Measurements from ENCODE around the gene TPH2.

Gene TPH2

DNA sequence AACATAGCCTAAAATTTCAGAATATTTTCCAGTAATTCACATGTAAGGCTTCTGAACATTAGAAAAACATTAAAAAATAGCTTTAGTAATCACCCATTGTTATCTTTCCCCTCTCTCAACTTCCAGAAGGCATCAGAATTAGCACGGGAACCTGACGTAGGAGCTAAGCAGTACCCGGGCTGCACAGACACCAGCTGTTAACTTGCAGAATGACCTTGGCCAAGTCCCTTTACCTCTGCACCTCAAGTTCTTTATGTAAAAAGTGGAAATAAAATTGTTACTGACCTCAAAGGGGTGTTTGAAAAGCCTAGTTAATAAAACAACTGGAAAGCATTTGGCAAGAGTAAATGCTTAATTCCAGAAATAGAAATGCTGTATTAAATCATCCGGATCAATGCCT is 7.2 kb downstream of the TPH2 start:
- no peak overlapping the region for H3K4me3 ChIP-seq (ENCODE audit: low read length)
- no peaks in the 10 kb centered on the region for H3K36me3 ChIP-seq (ENCODE audit: insufficient read depth, low read length)
- H3K9me3 ChIP-seq (replicated peaks; ENCODE audit: low read length) = no peaks in the 10 kb centered on the region
- H3K4me1 ChIP-seq (ENCODE audit: control insufficient read depth, insufficient read depth, low read length) = peaks cover 5% of the 10 kb centered on the region
- H3K9ac ChIP-seq (ENCODE audit: low read depth, low read length) = no peak overlapping the region
- peaks cover 19% of the 10 kb centered on the region for H3K27me3 ChIP-seq (ENCODE audit: control insufficient read depth, insufficient read depth, low read length)
- H3K4me2 ChIP-seq (ENCODE audit: low read length) = no peak overlapping the region

DNA sequence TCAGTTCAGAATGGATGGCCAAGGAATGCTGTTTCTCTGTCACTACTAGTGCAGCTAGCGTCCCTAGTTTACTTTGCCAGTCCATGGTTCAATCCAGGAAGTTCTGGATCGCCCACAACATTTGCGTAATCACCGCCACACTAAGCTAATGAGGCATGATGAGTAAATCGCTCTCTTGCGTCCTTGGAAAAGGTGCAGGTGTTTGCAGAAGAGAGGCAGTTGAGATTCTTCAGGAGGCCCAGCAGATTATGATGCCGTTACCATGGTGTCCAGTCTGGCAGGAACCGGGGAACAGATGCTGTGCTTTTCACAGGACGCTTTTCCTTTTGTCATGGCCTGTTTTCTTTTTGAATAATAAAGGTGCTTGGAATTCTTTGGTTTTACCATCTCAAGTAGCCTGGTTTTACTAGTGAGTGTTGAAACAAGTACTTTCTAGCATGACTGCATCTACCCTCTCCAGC is 9.0 kb downstream of the TPH2 start:
- Histone ChIP-seq H3K9me3 (replicated peaks; ENCODE audit: low read length) (no peaks in the 10 kb centered on the region), H3K9ac (ENCODE audit: low read depth, low read length) (no peak overlapping the region), H3K4me1 (ENCODE audit: control insufficient read depth, insufficient read depth, low read length) (peaks cover 5% of the 10 kb centered on the region), H3K27me3 (ENCODE audit: control insufficient read depth, insufficient read depth, low read length) (peaks cover 10% of the 10 kb centered on the region), H3K4me3 (ENCODE audit: low read length) (peak overlapping the region; percentile 26), H3K4me2 (ENCODE audit: low read length) (peak overlapping the region; percentile 46), H3K36me3 (ENCODE audit: insufficient read depth, low read length) (no peaks in the 10 kb centered on the region)

DNA sequence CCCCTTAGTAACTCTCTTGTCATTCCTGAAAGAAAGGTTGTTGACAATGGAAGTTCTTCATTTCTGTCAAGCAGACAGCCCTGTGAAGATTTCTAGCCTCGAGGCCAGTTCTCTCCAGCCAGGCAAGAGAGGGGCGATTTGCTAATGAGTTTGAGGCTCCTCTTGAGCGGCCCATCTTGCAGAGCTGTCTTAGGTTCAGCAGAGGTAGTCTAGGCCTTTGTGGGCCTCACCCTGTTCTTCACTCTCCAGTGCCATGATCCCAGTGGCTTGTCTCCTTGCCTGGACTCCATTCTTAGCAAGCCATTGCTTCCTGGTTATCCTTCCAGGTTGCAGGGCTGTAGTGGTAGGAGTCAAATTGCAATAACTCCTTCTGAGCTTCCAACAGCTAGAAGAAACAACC is 9.7 kb downstream of the TPH2 start:
- peaks cover 10% of the 10 kb centered on the region for H3K27me3 ChIP-seq (ENCODE audit: control insufficient read depth, insufficient read depth, low read length)
- peaks cover 5% of the 10 kb centered on the region for H3K4me1 ChIP-seq (ENCODE audit: control insufficient read depth, insufficient read depth, low read length)
- H3K36me3 ChIP-seq (ENCODE audit: insufficient read depth, low read length) = no peaks in the 10 kb centered on the region
- no peak overlapping the region for H3K9ac ChIP-seq (ENCODE audit: low read depth, low read length)
- H3K9me3 ChIP-seq (replicated peaks; ENCODE audit: low read length) = no peaks in the 10 kb centered on the region
- no peak overlapping the region for H3K4me3 ChIP-seq (ENCODE audit: low read length)
- H3K4me2 ChIP-seq (ENCODE audit: low read length) = no peak overlapping the region

DNA sequence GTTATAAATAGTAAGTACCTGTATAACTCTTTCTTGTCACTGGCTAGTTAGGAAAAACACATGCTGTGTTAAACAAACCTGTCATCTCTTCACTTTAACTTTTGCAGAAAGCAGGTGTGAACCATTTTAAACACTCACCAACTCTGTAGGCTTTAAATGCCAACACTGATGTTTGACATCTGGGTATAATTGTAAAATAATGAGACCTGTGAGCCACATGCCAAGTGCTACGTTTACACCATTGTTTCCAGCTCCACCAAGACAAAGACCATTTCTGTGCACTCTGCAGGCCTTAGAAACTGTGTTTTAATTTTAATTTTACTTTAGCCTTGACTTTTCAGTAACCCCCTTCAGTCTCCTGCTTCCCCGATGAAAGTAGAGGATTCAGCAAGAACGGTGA is 11.0 kb downstream of the TPH2 start:
- peaks cover 5% of the 10 kb centered on the region for H3K4me1 ChIP-seq (ENCODE audit: control insufficient read depth, insufficient read depth, low read length)
- peaks cover 4% of the 10 kb centered on the region for H3K27me3 ChIP-seq (ENCODE audit: control insufficient read depth, insufficient read depth, low read length)
- no peaks in the 10 kb centered on the region for H3K36me3 ChIP-seq (ENCODE audit: insufficient read depth, low read length)
- no peak overlapping the region for H3K9ac ChIP-seq (ENCODE audit: low read depth, low read length)
- no peak overlapping the region for H3K4me2 ChIP-seq (ENCODE audit: low read length)
- no peak overlapping the region for H3K4me3 ChIP-seq (ENCODE audit: low read length)
- no peaks in the 10 kb centered on the region for H3K9me3 ChIP-seq (replicated peaks; ENCODE audit: low read length)

DNA sequence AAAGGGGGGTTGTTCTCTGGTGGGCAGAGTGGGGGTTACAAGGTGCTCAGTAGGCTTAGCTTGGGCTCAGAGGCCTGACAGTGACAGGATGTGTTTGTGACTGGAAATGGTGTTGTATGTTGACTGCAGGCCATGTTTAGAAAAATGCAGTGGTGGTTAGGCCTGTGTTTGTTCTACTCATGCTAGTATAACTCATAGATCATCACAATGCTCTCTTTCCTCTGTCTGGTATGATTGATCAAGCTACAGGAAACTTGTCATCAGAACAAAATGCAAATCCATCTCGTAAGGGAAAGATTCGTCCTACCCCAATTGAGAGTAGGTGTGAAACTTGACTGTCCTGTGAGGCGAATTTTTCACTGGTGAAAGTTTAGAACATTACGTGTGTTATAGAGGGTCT is 11.8 kb downstream of the TPH2 start:
- no peak overlapping the region for H3K9ac ChIP-seq (ENCODE audit: low read depth, low read length)
- no peak overlapping the region for H3K4me2 ChIP-seq (ENCODE audit: low read length)
- no peaks in the 10 kb centered on the region for H3K36me3 ChIP-seq (ENCODE audit: insufficient read depth, low read length)
- H3K4me3 ChIP-seq (ENCODE audit: low read length) = no peak overlapping the region
- H3K9me3 ChIP-seq (replicated peaks; ENCODE audit: low read length) = no peaks in the 10 kb centered on the region
- H3K27me3 ChIP-seq (ENCODE audit: control insufficient read depth, insufficient read depth, low read length) = peaks cover 4% of the 10 kb centered on the region
- peaks cover 5% of the 10 kb centered on the region for H3K4me1 ChIP-seq (ENCODE audit: control insufficient read depth, insufficient read depth, low read length)

DNA sequence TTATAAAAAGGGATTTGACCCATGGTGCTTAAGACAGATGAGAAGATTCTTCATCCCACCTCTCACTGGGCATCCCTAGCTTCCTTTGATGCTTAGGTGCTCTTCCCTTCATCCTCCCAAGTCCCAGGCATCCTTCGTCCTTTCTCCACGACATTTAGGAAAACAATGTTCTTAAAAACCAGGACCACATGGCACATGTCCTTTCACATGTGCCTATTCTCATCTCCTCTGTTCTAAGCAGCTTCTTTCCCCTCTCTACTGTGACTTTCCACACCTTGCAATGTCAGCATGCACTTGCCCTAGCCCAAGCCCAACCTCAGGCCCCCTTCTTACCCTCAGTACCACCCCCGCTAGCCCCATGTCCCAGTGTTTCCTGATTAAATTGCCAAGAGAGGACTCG is 12.2 kb downstream of the TPH2 start:
- Histone ChIP-seq H3K4me1 (ENCODE audit: control insufficient read depth, insufficient read depth, low read length) (peaks cover 5% of the 10 kb centered on the region), H3K4me2 (ENCODE audit: low read length) (no peak overlapping the region), H3K9ac (ENCODE audit: low read depth, low read length) (no peak overlapping the region), H3K4me3 (ENCODE audit: low read length) (no peak overlapping the region), H3K9me3 (replicated peaks; ENCODE audit: low read length) (no peaks in the 10 kb centered on the region), H3K27me3 (ENCODE audit: control insufficient read depth, insufficient read depth, low read length) (peaks cover 4% of the 10 kb centered on the region), H3K36me3 (ENCODE audit: insufficient read depth, low read length) (no peaks in the 10 kb centered on the region)

DNA sequence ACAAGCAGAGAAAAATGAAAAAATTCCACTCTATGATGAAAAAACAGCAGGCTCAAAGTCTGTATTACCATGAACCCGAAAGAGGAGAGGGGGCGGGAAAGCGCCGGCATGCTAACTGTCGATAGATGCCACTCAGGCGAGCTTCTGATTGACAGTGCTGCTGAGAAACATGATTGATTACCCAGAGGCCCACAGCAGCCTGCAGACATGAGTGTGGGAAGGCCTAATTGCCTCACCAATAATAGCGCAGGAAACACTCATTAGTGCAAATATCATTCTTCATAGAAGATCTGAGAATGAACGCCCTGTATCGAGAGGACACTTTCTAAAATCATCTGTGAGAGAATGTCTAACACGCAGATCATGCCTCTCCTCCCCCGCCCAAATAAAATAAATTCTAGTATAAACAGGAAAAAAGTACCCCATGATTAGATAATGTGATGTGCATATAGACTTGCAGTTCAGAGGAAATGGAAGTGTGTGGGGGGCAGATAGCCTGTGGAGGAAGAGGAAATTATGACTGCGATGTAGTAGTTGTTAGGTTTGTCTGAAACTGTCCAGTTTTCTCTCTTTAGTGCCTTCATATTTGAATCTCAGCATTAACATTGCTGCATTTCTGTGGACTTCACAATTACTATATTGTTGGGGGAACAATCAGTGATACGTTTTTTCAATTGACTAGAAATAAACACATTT is 15.6 kb downstream of the TPH2 start:
- Histone ChIP-seq H3K9ac (ENCODE audit: low read depth, low read length) (no peak overlapping the region), H3K4me2 (ENCODE audit: low read length) (no peak overlapping the region), H3K9me3 (replicated peaks; ENCODE audit: low read length) (no peaks in the 10 kb centered on the region), H3K36me3 (ENCODE audit: insufficient read depth, low read length) (no peaks in the 10 kb centered on the region), H3K4me1 (ENCODE audit: control insufficient read depth, insufficient read depth, low read length) (peaks cover 16% of the 10 kb centered on the region), H3K4me3 (ENCODE audit: low read length) (no peak overlapping the region), H3K27me3 (ENCODE audit: control insufficient read depth, insufficient read depth, low read length) (no peaks in the 10 kb centered on the region)

DNA sequence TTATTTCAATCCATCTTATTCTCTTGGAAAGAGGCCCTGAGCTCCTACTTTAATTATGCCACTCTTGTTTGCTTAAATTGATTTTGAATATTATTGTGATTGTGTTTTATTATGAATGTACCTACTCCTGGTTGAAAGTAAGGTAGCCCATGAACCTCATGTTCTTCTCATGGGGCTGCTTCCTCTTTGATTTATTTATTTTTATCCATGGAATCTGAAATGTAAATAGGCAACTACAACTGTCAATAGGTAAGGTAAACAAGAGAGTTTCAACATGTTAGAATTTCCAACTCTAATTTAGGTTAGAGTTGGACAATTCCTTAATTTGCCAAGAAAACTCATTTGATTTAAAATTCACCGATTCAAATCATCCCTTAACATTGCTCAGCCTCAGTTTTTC is 16.2 kb downstream of the TPH2 start:
- Histone ChIP-seq H3K9me3 (replicated peaks; ENCODE audit: low read length) (no peaks in the 10 kb centered on the region), H3K4me3 (ENCODE audit: low read length) (no peak overlapping the region)

DNA sequence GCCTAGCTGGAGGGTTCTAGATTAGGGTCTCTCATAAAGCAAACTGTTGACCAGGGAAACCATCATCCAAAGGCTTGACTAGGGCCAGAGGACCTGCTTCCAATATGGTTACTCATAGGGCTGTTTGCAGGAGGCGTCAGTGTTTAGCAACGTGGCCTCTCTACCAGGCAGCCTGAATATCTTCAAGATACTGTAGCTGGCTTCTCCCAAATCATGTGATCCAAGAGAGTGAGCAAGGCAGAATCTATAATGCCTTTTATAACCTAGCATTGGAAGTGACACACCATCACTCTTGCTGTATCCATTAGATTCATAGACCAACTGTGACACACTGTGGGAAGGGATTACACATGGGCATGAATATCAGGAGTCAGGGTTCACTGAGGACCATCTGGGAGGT is 17.3 kb downstream of the TPH2 start:
- no peak overlapping the region for H3K4me2 ChIP-seq (ENCODE audit: low read length)
- no peaks in the 10 kb centered on the region for H3K27me3 ChIP-seq (ENCODE audit: control insufficient read depth, insufficient read depth, low read length)
- H3K9me3 ChIP-seq (replicated peaks; ENCODE audit: low read length) = no peaks in the 10 kb centered on the region
- no peak overlapping the region for H3K9ac ChIP-seq (ENCODE audit: low read depth, low read length)
- no peaks in the 10 kb centered on the region for H3K36me3 ChIP-seq (ENCODE audit: insufficient read depth, low read length)
- H3K4me1 ChIP-seq (ENCODE audit: control insufficient read depth, insufficient read depth, low read length) = peaks cover 18% of the 10 kb centered on the region
- no peak overlapping the region for H3K4me3 ChIP-seq (ENCODE audit: low read length)

More for the DNA sequence above, 16.2 kb downstream of the TPH2 start:
- no peaks in the 10 kb centered on the region for H3K36me3 ChIP-seq (ENCODE audit: insufficient read depth, low read length)
- H3K9ac ChIP-seq (ENCODE audit: low read depth, low read length) = no peak overlapping the region
- peaks cover 18% of the 10 kb centered on the region for H3K4me1 ChIP-seq (ENCODE audit: control insufficient read depth, insufficient read depth, low read length)
- H3K27me3 ChIP-seq (ENCODE audit: control insufficient read depth, insufficient read depth, low read length) = no peaks in the 10 kb centered on the region
- H3K4me2 ChIP-seq (ENCODE audit: low read length) = no peak overlapping the region

DNA sequence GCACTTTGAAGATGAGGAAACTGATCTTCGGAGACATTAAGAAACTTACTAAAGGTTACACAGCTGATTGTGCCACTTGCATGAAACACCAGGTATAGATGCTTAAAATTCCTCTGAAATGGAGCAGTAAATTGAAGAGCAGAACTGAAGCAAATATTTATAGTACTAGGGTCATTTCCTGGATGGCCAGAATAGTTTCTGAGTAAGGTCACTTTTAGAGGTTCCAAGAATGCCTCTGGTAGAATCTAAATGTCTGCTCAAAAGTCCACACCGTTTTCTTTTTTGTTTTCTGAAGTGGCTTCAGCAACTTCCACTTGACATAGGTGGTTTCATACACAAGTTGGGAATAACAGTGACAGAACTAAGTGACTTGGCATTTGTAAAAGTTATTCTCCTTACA is 19.4 kb downstream of the TPH2 start:
- H3K4me2 ChIP-seq (ENCODE audit: low read length) = peak overlapping the region; percentile 40
- H3K9me3 ChIP-seq (replicated peaks; ENCODE audit: low read length) = no peaks in the 10 kb centered on the region
- H3K4me1 ChIP-seq (ENCODE audit: control insufficient read depth, insufficient read depth, low read length) = peaks cover 18% of the 10 kb centered on the region
- no peaks in the 10 kb centered on the region for H3K36me3 ChIP-seq (ENCODE audit: insufficient read depth, low read length)
- H3K27me3 ChIP-seq (ENCODE audit: control insufficient read depth, insufficient read depth, low read length) = no peaks in the 10 kb centered on the region
- H3K9ac ChIP-seq (ENCODE audit: low read depth, low read length) = no peak overlapping the region
- no peak overlapping the region for H3K4me3 ChIP-seq (ENCODE audit: low read length)

DNA sequence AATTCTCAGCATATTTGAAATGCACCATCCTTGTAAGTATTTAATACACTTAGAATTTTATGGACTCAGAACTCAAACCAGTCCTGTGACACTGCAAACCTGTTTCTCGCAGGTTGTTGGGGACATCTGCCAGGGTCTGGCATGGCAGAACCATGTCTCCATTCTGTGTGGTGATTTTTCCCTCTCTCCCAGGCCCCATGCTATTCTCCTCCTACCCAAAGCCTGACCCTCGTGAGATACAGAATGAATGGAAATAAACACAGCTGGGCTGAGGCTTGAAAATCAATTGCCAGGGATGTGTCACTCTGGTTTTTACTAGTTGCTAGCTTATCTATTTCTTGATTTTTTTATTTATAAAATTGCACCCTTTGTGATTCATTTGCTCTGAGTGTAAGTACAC is 19.8 kb downstream of the TPH2 start:
- Histone ChIP-seq H3K4me2 (ENCODE audit: low read length) (peak overlapping the region; percentile 40), H3K36me3 (ENCODE audit: insufficient read depth, low read length) (no peaks in the 10 kb centered on the region)

DNA sequence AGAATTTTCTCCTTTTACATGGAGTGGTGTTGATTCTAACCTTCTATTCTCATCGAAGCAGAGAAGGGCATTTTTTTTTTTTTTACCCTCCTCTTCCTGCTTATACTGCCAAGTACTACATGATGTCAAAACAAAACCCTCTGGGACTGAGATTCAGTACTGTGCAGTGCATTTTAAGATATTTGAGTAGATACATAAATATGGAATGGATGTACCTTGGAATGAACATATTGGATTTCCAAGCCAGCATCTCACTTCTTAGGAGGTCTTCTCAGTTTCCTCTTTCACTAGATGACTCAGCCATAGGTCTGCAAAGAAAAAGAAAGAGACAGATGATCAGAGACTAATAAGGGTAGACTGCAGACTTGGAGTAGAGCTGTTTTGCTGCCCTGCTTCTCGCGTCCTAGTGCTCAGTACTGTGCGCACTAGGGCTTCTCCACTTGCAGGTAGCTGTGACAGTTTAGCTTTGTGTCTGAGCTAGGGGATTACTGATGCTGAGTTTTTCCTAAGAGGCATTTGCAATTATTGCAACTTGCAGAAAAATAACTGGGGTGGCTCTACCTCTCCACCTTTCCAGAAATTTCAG is 20.4 kb downstream of the TPH2 start:
- no peaks in the 10 kb centered on the region for H3K9me3 ChIP-seq (replicated peaks; ENCODE audit: low read length)
- H3K36me3 ChIP-seq (ENCODE audit: insufficient read depth, low read length) = no peaks in the 10 kb centered on the region
- no peak overlapping the region for H3K9ac ChIP-seq (ENCODE audit: low read depth, low read length)
- H3K27me3 ChIP-seq (ENCODE audit: control insufficient read depth, insufficient read depth, low read length) = no peaks in the 10 kb centered on the region
- H3K4me3 ChIP-seq (ENCODE audit: low read length) = no peak overlapping the region
- peaks cover 18% of the 10 kb centered on the region for H3K4me1 ChIP-seq (ENCODE audit: control insufficient read depth, insufficient read depth, low read length)
- peak overlapping the region; percentile 40 for H3K4me2 ChIP-seq (ENCODE audit: low read length)

More for the DNA sequence above, 19.8 kb downstream of the TPH2 start:
- peaks cover 18% of the 10 kb centered on the region for H3K4me1 ChIP-seq (ENCODE audit: control insufficient read depth, insufficient read depth, low read length)
- H3K9me3 ChIP-seq (replicated peaks; ENCODE audit: low read length) = no peaks in the 10 kb centered on the region
- H3K4me3 ChIP-seq (ENCODE audit: low read length) = no peak overlapping the region
- no peaks in the 10 kb centered on the region for H3K27me3 ChIP-seq (ENCODE audit: control insufficient read depth, insufficient read depth, low read length)
- H3K9ac ChIP-seq (ENCODE audit: low read depth, low read length) = no peak overlapping the region
